Esophagus muscularis mucosa (tissue), 4 donors: ENCODE data around the gene SLC28A1. TPM values are rescaled to one million over a fixed set of nuclear protein-coding genes. Genes with fewer than 3 reads are reported as not detected.
A peak's percentile ranks its signal among the peaks of the same experiment; 100 is the strongest.
"Not testable (repeated sequence)": the region's sequence is repeated elsewhere in the genome, so short reads cannot be mapped to it uniquely, and the experiment has no call there.

Experiments
- DNase-seq: peaks from one replicate; pipeline ENCODE4 v3.0.0-alpha.2; 2017; ENCODE audit errors: extremely low spot score
- H3K27ac ChIP-seq, 4 donors: fragments of 200-600 bp; sonication (generic); replicated peaks in 1 of 4; 1 replicate in 3 of 4; 2 replicates in 1 of 4; pipeline ENCODE4 v1.5.1; 2016 to 2019; ENCODE audit warnings: mild to moderate bottlenecking in 1 of 4
- H3K27me3 ChIP-seq, 4 donors: fragments of 200-600 bp; sonication (generic); one replicate each; pipeline versions ENCODE4 v1.5.1 to v1.6.0; 2016 to 2019
- H3K36me3 ChIP-seq, 4 donors: fragments of 200-600 bp; sonication (generic); one replicate each; pipeline ENCODE4 v1.5.1; 2016 to 2019
- H3K4me1 ChIP-seq, 4 donors: fragments of 200-600 bp; sonication (generic); one replicate each; pipeline ENCODE4 v1.5.1; 2016 to 2019
- H3K4me3 ChIP-seq, 4 donors: fragments of 200-600 bp; sonication (generic); 1 replicate in 2 of 4; 2 replicates in 2 of 4; pipeline ENCODE4 v1.5.1; 2016 to 2019; ENCODE audit warnings: mild to moderate bottlenecking in 4 of 4, moderate library complexity in 1 of 4
- H3K9me3 ChIP-seq, 4 donors: fragments of 200-600 bp; sonication (generic); 1 replicate in 3 of 4; 2 replicates in 1 of 4; pipeline ENCODE4 v1.5.1; 2016 to 2019
- EP300 ChIP-seq: sonication (generic); formaldehyde crosslinking; IDR thresholded peaks from one replicate; pipeline ENCODE4 v1.6.1; 2017; ENCODE audit warnings: antibody characterized with exemption
- POLR2A ChIP-seq: fragments of 450-650 bp; IDR thresholded peaks from one replicate; pipeline ENCODE4 v1.6.1; 2017; ENCODE audit warnings: antibody characterized with exemption, moderate library complexity, mild to moderate bottlenecking, low read depth
- POLR2AphosphoS5 ChIP-seq, 2 donors: sonication (generic); formaldehyde crosslinking; IDR thresholded peaks; one replicate each; pipeline ENCODE4 v1.6.1; 2017; ENCODE audit warnings: antibody characterized with exemption in 2 of 2
- WGBS: methylation state at CpG from one replicate; pipeline ENCODE4 v1.1.5; 2018; 5-methylcytosine and 5-hydroxymethylcytosine counted together
- intact Hi-C: fragments of 100-400 bp; cut with DNase I; formaldehyde crosslinking; loops from one replicate; pipeline ENCODE4 v1.15.1; 2023
- total RNA-seq, 4 donors: library from RNA; depleted of rRNA; stranded (reverse); fragments of >200 nt; gene quantifications; one replicate each; pipeline versions ENCODE4 v1.1.0 to v1.2.1, GENCODE V29; 2016
- TF ChIP-seq, protein P1 (sequence below), 3 experiments: fragments of 200-600 bp in 2 of 3; fragments of 450-650 bp in 1 of 3; sonication (generic) in 2 of 3; IDR thresholded peaks; one replicate each; pipeline ENCODE4 v1.5.1; 2017 to 2019; ENCODE audit warnings: antibody characterized with exemption in 3 of 3, mild to moderate bottlenecking in 2 of 3, moderate library complexity in 1 of 3

SLC28A1 gene
- total RNA-seq, 4 donors from 2014 or later: 0.23 TPM; not detected in 3

DNA sequence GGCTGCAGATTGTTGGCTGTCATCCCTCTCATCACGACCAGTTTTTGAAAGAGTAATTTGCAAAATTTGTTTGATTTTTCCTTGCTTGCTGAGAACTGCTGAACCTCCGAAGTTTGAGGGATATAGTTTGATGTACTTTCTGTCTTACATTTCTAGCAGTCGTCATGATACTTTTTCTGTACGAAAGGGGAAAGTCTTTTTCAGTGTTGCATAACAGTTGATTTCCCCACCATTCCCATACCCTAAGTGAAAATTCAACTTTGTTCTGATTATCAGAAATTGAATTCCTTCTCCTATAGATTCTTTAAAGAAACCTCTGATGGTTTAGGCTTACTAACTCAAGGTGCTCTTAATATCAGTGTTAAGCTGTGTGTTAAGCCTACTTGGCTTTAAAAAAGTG is 98.8 kb downstream of the SLC28A1 start:
- no peaks in the 10 kb centered on the region for H3K9me3 ChIP-seq
- no peak for DNase-seq
- intact Hi-C loops: loop anchor here (10.0 kb wide), 1 partner anchor 62 kb away; no protein-coding TSS in a partner anchor
- peak overlapping the region; percentile 78 to 95 (median 87) for H3K4me3 ChIP-seq
- H3K4me1 ChIP-seq: peaks cover 32 to 62% (median 51%) of the 10 kb centered on the region in 4 donors
- TF ChIP-seq POLR2AphosphoS5 (IDR thresholded peaks at IDR 0.05): no peak
- TF ChIP-seq, protein P1, sequence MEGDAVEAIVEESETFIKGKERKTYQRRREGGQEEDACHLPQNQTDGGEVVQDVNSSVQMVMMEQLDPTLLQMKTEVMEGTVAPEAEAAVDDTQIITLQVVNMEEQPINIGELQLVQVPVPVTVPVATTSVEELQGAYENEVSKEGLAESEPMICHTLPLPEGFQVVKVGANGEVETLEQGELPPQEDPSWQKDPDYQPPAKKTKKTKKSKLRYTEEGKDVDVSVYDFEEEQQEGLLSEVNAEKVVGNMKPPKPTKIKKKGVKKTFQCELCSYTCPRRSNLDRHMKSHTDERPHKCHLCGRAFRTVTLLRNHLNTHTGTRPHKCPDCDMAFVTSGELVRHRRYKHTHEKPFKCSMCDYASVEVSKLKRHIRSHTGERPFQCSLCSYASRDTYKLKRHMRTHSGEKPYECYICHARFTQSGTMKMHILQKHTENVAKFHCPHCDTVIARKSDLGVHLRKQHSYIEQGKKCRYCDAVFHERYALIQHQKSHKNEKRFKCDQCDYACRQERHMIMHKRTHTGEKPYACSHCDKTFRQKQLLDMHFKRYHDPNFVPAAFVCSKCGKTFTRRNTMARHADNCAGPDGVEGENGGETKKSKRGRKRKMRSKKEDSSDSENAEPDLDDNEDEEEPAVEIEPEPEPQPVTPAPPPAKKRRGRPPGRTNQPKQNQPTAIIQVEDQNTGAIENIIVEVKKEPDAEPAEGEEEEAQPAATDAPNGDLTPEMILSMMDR (IDR thresholded peaks at IDR 0.05): no peak
- no peak for TF ChIP-seq EP300
- TF ChIP-seq POLR2A: no peak
- H3K27me3 ChIP-seq: no peaks in the 10 kb centered on the region
- WGBS: 25% methylated on average over 4 of the region's 4 CpGs
- H3K27ac ChIP-seq: peak overlapping the region in 3 of 4 donors; percentile 93 to 96 (median 95)
- H3K36me3 ChIP-seq: no peaks in the 10 kb centered on the region

DNA sequence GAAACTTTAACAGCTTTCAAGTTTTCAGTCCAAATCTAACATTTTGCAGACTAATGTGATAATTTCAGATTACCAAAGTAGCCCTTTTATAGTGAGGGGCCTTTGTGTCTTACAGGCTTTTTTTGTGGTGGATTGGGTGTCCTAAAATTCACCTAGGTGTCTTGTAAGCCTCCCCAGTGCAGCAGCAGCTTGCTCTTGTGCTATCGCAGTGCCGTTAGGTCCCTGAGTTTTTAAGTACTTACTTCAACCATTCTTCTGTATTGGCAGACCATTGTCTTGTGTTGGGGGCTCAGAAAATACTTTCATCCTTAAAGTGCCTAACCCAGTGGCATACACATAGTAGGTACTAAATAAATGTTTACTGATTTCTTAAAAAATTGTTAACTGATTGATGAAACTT is 99.2 kb downstream of the SLC28A1 start:
- intact Hi-C loops: loop anchor here (10.0 kb wide), 1 partner anchor 61 kb away; no protein-coding TSS in a partner anchor
- Histone ChIP-seq H3K36me3 (no peaks in the 10 kb centered on the region), H3K27me3 (no peaks in the 10 kb centered on the region), H3K27ac (peak overlapping the region in 2 of 4 donors; percentile 93 to 96), H3K9me3 (no peaks in the 10 kb centered on the region), H3K4me3 (peak overlapping the region; percentile 78 to 95 (median 87)), H3K4me1 (peaks cover 36 to 66% (median 55%) of the 10 kb centered on the region in 4 donors)
- DNase-seq: no peak
- WGBS: 58% methylated on average over 2 of the region's 2 CpGs
- TF ChIP-seq EP300: no peak
- TF ChIP-seq, protein P1 (IDR thresholded peaks at IDR 0.05): no peak
- TF ChIP-seq POLR2AphosphoS5 (IDR thresholded peaks at IDR 0.05): no peak
- TF ChIP-seq POLR2A: no peak

DNA sequence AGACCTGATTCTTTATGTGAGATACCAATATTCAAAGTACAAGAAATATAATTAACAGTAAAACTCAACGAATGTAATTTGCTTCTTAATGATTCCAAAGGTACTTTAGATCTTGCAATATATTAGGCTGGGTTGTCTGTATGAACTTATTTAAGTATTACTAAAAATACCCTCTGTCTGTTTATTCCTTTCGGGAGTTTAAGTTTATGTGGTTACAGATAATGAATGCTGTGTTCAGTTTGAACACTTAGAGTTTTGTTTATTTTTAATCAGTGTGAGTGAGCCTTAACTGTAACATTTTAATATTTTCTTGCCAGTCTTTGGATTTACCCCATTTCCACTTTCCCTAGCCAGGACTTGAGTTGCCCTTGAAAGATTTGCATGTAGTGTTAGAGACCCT is 100.7 kb downstream of the SLC28A1 start:
- Histone ChIP-seq H3K27ac (peak overlapping the region in 1 of 4 donors; percentile 27), H3K9me3 (no peaks in the 10 kb centered on the region), H3K27me3 (no peaks in the 10 kb centered on the region), H3K4me1 (peaks cover 40 to 71% (median 58%) of the 10 kb centered on the region in 4 donors), H3K36me3 (no peaks in the 10 kb centered on the region), H3K4me3 (no peak overlapping the region)
- TF ChIP-seq EP300 (no peak), POLR2AphosphoS5 (IDR thresholded peaks at IDR 0.05) (no peak), POLR2A (no peak)
- TF ChIP-seq, protein P1 (IDR thresholded peaks at IDR 0.05): no peak
- intact Hi-C loops: loop anchor here (10.0 kb wide), 1 partner anchor 60 kb away; no protein-coding TSS in a partner anchor
- DNase-seq: no peak
- WGBS: 52% methylated on average over 2 of the region's 2 CpGs

DNA sequence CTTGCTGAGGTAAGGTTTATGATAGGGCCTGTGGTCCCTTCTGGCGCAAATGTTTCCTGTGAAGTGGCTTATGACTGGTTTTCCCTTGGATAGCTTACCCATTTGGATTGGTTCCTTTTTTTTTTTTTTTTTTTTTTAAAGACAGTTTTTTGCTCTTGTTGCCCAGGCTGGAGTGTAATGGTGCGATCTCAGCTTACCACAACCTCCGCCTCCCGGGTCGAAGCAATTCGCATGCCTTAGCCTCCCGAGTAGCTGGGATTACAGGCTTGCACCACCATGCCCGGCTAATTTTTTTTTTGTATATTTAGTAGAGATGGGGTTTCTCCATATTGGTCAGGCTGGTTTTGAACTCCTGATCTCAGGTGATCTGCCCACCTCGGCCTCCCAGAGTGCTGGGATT is 102.9 kb downstream of the SLC28A1 start:
- intact Hi-C loops: loop anchor here (10.0 kb wide), 1 partner anchor 57 kb away; no protein-coding TSS in a partner anchor
- H3K27me3 ChIP-seq, H3K27ac ChIP-seq, H3K4me3 ChIP-seq, H3K36me3 ChIP-seq, H3K9me3 ChIP-seq, DNase-seq: not testable (repeated sequence)
- H3K4me1 ChIP-seq: peaks cover 53 to 86% (median 70%) of the 10 kb centered on the region in 4 donors
- WGBS: 91% methylated on average over 9 of the region's 9 CpGs

DNA sequence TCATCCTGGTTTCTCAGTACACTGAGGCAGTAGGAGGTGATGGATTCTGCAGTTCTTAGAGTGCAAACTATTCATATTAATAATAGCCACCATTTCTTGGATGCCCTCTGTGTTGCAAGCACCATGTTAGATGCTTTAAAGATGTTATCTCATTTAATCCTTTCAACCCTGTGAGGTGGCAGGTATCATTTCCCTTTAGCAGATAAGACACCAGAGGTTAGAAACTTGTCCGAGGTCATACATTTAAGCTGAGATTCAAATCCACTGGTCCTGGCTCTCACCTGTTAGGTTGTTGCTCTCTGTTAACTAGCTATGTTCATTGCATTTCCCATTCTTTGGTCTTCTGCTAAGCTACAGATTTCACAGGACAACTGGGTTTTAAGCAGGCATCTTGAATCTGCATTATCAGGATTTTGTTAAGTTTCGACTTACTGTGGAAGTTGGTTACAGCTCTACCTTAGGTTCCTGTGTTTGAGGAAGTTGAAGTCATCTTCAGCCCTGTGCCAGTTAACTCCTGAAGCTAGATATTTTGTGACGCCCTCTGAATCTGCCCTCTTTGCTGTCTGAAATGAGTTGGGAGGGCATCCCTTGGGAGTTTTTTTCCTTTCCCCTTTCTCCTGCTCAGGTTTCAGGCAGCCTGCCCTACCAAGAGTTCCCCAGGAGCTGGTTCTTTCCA is 103.6 kb downstream of the SLC28A1 start:
- 92% methylated on average over 3 of the region's 3 CpGs for WGBS
- Histone ChIP-seq H3K4me3 (no peak overlapping the region), H3K4me1 (peaks cover 54 to 84% (median 67%) of the 10 kb centered on the region in 4 donors), H3K27me3 (no peaks in the 10 kb centered on the region), H3K36me3 (no peaks in the 10 kb centered on the region), H3K9me3 (no peaks in the 10 kb centered on the region), H3K27ac (no peak overlapping the region)
- TF ChIP-seq POLR2AphosphoS5 (IDR thresholded peaks at IDR 0.05): no peak
- TF ChIP-seq, protein P1 (IDR thresholded peaks at IDR 0.05): no peak
- intact Hi-C loops: loop anchor here (10.0 kb wide), 1 partner anchor 57 kb away; no protein-coding TSS in a partner anchor
- no peak for DNase-seq
